ENCODE results near the gene SMG5.

SMG5 gene

DNA sequence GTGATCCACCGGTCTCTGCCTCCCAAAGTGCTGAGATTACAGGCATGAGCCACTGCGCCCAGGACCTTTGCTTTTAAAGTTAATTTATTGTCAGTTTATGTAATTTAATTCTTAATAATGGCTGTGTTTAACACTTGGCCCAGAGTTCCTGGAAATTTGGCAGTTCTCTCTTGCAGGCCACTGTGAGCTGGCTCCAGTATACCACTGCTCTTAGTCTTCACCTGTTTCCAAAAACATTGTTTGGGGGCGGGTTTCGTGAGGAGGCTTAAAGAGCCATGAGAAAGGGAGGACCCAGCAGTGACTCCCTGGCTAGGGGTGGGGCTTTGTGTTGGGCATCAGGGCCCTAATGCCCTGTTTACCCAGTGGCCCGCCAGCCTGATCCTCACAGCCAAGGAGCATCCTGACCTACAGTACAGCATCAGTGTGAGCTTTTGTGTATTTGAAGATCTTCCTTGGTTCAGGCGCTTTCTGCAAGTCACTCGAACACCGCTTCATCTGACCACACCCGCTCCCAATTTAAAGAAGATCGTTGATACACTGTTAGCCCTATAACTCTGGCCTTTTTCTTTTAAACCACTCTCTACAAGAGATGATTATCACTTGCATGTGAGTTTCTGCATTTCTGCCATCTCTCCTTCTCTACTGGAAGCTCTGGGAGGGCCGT, 52.7 kb downstream of the SMG5 start:
- TF ChIP-seq CEBPB (IDR thresholded peaks at IDR 0.05) (no peak), ZBTB7A (IDR thresholded peaks at IDR 0.05; ENCODE audit: low read depth) (no peak), CREB1 (IDR thresholded peaks at IDR 0.05; ENCODE audit: low read depth) (no peak), TEAD4 (IDR thresholded peaks at IDR 0.05) (no peak), NFIC (IDR thresholded peaks at IDR 0.05) (no peak), TCF12 (IDR thresholded peaks at IDR 0.05; ENCODE audit: low read depth) (no peak), TAF1 (IDR thresholded peaks at IDR 0.05; ENCODE audit: low read depth) (no peak), EP300 (IDR thresholded peaks at IDR 0.05; ENCODE audit: borderline replicate concordance) (no peak), RAD21 (IDR thresholded peaks at IDR 0.05; ENCODE audit: low read depth) (no peak), YY1 (IDR thresholded peaks at IDR 0.05; ENCODE audit: low read depth) (no peak)
- TF ChIP-seq, protein P1, sequence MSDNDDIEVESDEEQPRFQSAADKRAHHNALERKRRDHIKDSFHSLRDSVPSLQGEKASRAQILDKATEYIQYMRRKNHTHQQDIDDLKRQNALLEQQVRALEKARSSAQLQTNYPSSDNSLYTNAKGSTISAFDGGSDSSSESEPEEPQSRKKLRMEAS (IDR thresholded peaks at IDR 0.05): no peak
- TF ChIP-seq, protein P2, sequence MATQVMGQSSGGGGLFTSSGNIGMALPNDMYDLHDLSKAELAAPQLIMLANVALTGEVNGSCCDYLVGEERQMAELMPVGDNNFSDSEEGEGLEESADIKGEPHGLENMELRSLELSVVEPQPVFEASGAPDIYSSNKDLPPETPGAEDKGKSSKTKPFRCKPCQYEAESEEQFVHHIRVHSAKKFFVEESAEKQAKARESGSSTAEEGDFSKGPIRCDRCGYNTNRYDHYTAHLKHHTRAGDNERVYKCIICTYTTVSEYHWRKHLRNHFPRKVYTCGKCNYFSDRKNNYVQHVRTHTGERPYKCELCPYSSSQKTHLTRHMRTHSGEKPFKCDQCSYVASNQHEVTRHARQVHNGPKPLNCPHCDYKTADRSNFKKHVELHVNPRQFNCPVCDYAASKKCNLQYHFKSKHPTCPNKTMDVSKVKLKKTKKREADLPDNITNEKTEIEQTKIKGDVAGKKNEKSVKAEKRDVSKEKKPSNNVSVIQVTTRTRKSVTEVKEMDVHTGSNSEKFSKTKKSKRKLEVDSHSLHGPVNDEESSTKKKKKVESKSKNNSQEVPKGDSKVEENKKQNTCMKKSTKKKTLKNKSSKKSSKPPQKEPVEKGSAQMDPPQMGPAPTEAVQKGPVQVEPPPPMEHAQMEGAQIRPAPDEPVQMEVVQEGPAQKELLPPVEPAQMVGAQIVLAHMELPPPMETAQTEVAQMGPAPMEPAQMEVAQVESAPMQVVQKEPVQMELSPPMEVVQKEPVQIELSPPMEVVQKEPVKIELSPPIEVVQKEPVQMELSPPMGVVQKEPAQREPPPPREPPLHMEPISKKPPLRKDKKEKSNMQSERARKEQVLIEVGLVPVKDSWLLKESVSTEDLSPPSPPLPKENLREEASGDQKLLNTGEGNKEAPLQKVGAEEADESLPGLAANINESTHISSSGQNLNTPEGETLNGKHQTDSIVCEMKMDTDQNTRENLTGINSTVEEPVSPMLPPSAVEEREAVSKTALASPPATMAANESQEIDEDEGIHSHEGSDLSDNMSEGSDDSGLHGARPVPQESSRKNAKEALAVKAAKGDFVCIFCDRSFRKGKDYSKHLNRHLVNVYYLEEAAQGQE (IDR thresholded peaks at IDR 0.05; ENCODE audit: low read depth): no peak
- TF ChIP-seq, protein P3, sequence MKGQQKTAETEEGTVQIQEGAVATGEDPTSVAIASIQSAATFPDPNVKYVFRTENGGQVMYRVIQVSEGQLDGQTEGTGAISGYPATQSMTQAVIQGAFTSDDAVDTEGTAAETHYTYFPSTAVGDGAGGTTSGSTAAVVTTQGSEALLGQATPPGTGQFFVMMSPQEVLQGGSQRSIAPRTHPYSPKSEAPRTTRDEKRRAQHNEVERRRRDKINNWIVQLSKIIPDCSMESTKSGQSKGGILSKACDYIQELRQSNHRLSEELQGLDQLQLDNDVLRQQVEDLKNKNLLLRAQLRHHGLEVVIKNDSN (IDR thresholded peaks at IDR 0.05): no peak

- TF ChIP-seq, protein P3 (IDR thresholded peaks at IDR 0.05): no peak
- TF ChIP-seq YY1 (IDR thresholded peaks at IDR 0.05; ENCODE audit: low read depth) (no peak), TEAD4 (IDR thresholded peaks at IDR 0.05) (no peak), TCF12 (IDR thresholded peaks at IDR 0.05; ENCODE audit: low read depth) (no peak), FOXM1 (IDR thresholded peaks at IDR 0.05; ENCODE audit: borderline replicate concordance, low read depth) (no peak), CREB1 (IDR thresholded peaks at IDR 0.05; ENCODE audit: low read depth) (no peak), NFIC (IDR thresholded peaks at IDR 0.05) (no peak), ZBTB7A (IDR thresholded peaks at IDR 0.05; ENCODE audit: low read depth) (no peak), EP300 (IDR thresholded peaks at IDR 0.05; ENCODE audit: borderline replicate concordance) (no peak)
- TF ChIP-seq, protein P1 (IDR thresholded peaks at IDR 0.05): no peak
Measured at GRCh38 chr1:156228501-156228900, 54.1 kb downstream of the SMG5 start.

GRCh38 chr1:156226782-156227181, 55.8 kb downstream of the SMG5 start:
- TF ChIP-seq TAF1 (IDR thresholded peaks at IDR 0.05; ENCODE audit: low read depth) (no peak), TEAD4 (IDR thresholded peaks at IDR 0.05) (no peak), ZBTB7A (IDR thresholded peaks at IDR 0.05; ENCODE audit: low read depth) (no peak), FOXM1 (IDR thresholded peaks at IDR 0.05; ENCODE audit: borderline replicate concordance, low read depth) (no peak), CREB1 (IDR thresholded peaks at IDR 0.05; ENCODE audit: low read depth) (no peak), EGR1 (IDR thresholded peaks at IDR 0.05) (no peak)
- TF ChIP-seq, protein P1 (IDR thresholded peaks at IDR 0.05): no peak
- TF ChIP-seq, protein P2 (IDR thresholded peaks at IDR 0.05; ENCODE audit: low read depth): no peak

- TF ChIP-seq CREB1 (IDR thresholded peaks at IDR 0.05; ENCODE audit: low read depth) (no peak), NFIC (IDR thresholded peaks at IDR 0.05) (no peak), TEAD4 (IDR thresholded peaks at IDR 0.05) (no peak), EP300 (IDR thresholded peaks at IDR 0.05; ENCODE audit: borderline replicate concordance) (no peak)
- TF ChIP-seq, protein P1 (IDR thresholded peaks at IDR 0.05): no peak
Measured at GRCh38 chr1:156226116-156226538, 56.5 kb downstream of the SMG5 start.

GRCh38 chr1:156225677-156226014, 57.0 kb downstream of the SMG5 start:
- TF ChIP-seq TEAD4 (IDR thresholded peaks at IDR 0.05) (no peak), NFIC (IDR thresholded peaks at IDR 0.05) (no peak), RAD21 (IDR thresholded peaks at IDR 0.05; ENCODE audit: low read depth) (no peak), CREB1 (IDR thresholded peaks at IDR 0.05; ENCODE audit: low read depth) (no peak), EP300 (IDR thresholded peaks at IDR 0.05; ENCODE audit: borderline replicate concordance) (no peak), YY1 (IDR thresholded peaks at IDR 0.05; ENCODE audit: low read depth) (no peak), FOXM1 (IDR thresholded peaks at IDR 0.05; ENCODE audit: borderline replicate concordance, low read depth) (no peak), EGR1 (IDR thresholded peaks at IDR 0.05) (no peak), CEBPB (IDR thresholded peaks at IDR 0.05) (no peak), TAF1 (IDR thresholded peaks at IDR 0.05; ENCODE audit: low read depth) (no peak), ZBTB7A (IDR thresholded peaks at IDR 0.05; ENCODE audit: low read depth) (no peak), TCF12 (IDR thresholded peaks at IDR 0.05; ENCODE audit: low read depth) (no peak)
- TF ChIP-seq, protein P3 (IDR thresholded peaks at IDR 0.05): no peak
- TF ChIP-seq, protein P2 (IDR thresholded peaks at IDR 0.05; ENCODE audit: low read depth): no peak
- TF ChIP-seq, protein P1 (IDR thresholded peaks at IDR 0.05): no peak

Data from Ishikawa (cell line).